GM18873 (cell line): Measurements from ENCODE around the gene CETP.
"Not testable (repeated sequence)": the region's sequence is repeated elsewhere in the genome, so short reads cannot be mapped to it uniquely, and the experiment has no call there.

ENCODE experiments used
- ATAC-seq: cut with Tn5 transposase; IDR thresholded peaks from one replicate; pipeline ENCODE4 v1.9.1; 2021; ENCODE audit warnings: mild to moderate bottlenecking, moderate library complexity, moderate number of reproducible peaks; ENCODE audit not compliant: unreplicated experiment, low FRiP score

The CETP gene

GRCh38 chr16:56994311-56994710, 32.6 kb downstream of the CETP start:
- no peak for ATAC-seq

- ATAC-seq, result no peak
These were observed 33.5 kb downstream of the CETP start for GRCh38 chr16:56995136-56995805.

- ATAC-seq, result no peak
These were observed 35.5 kb downstream of the CETP start for GRCh38 chr16:56997264-56997663.

GRCh38 chr16:56997931-56998330, 36.2 kb downstream of the CETP start:
- ATAC-seq, result no peak

GRCh38 chr16:56998352-56998751, 36.6 kb downstream of the CETP start:
- no peak for ATAC-seq

GRCh38 chr16:56998861-56999260, 37.1 kb downstream of the CETP start:
- ATAC-seq, result no peak

- no peak for ATAC-seq
These were observed 37.9 kb downstream of the CETP start for GRCh38 chr16:56999409-57000270.

GRCh38 chr16:57000271-57001025, 38.7 kb downstream of the CETP start:
- ATAC-seq, result peak; percentile 39

GRCh38 chr16:57001026-57001679, 39.4 kb downstream of the CETP start:
- ATAC-seq, result no peak

GRCh38 chr16:57003439-57004386, 42.0 kb downstream of the CETP start:
- no peak for ATAC-seq

GRCh38 chr16:57004387-57005250, 42.9 kb downstream of the CETP start:
- ATAC-seq, result no peak

GRCh38 chr16:57005597-57005996, 43.8 kb downstream of the CETP start:
- ATAC-seq, result not testable (repeated sequence)

GRCh38 chr16:57007050-57007449, 45.3 kb downstream of the CETP start:
- ATAC-seq, result no peak

- ATAC-seq, result no peak
These were observed 45.8 kb downstream of the CETP start for GRCh38 chr16:57007530-57007929.

- no peak for ATAC-seq
These were observed 46.7 kb downstream of the CETP start for GRCh38 chr16:57008440-57008839.

GRCh38 chr16:57009643-57010170, 48.0 kb downstream of the CETP start:
- ATAC-seq, result no peak

GRCh38 chr16:57012353-57012752, 50.6 kb downstream of the CETP start:
- ATAC-seq, result no peak

GRCh38 chr16:57013229-57013628, 51.5 kb downstream of the CETP start:
- no peak for ATAC-seq
